NCI-H128 (cell line): ENCODE data around the gene PCDHAC1.
A peak's percentile ranks its signal among the peaks of the same experiment; 100 is the strongest.
"Not testable (repeated sequence)": the region's sequence is repeated elsewhere in the genome, so short reads cannot be mapped to it uniquely, and the experiment has no call there.

ENCODE experiments used
- DNase-seq: peaks from one replicate; lab custom pipeline; 2025; ENCODE audit not compliant: unreplicated experiment; lab: John Stamatoyannopoulos, UW

Gene PCDHAC1, protein sequence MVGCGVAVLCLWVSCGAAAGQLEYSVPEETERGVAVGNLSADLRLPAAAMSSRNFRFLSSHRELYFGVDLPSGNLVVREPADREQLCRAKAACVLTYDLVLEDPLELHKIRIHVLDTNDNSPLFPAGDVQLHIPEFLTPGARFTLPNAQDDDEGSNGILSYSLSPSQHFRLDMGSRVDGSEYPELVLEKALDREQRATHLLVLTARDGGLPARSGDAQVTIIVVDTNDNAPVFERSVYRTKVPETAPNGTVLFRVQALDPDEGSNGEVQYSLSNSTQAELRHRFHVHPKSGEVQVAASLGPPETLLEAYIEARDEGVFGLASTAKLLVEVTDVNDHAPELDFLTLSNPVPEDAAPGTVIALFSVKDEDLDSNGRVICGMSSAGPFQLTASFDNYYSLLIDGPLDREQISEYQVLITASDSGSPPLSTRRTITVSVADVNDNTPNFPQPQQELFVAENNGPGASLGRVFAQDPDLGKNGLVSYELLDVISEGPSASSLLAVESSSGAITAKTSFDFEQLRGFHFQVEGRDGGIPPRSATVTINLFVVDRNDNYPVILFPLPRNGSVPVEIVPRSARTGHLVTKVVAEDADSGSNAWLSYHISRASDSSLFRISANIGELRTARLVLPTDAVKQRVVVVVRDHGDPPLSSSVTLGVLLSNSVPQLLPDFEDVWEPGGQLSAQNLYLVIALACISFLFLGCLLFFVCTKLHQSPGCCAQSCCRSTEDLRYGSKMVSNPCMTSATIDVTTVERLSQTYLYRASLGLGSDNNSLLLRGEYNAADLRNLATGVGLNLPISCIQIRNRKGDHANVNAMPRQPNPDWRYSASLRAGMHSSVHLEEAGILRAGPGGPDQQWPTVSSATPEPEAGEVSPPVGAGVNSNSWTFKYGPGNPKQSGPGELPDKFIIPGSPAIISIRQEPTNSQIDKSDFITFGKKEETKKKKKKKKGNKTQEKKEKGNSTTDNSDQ

DNA sequence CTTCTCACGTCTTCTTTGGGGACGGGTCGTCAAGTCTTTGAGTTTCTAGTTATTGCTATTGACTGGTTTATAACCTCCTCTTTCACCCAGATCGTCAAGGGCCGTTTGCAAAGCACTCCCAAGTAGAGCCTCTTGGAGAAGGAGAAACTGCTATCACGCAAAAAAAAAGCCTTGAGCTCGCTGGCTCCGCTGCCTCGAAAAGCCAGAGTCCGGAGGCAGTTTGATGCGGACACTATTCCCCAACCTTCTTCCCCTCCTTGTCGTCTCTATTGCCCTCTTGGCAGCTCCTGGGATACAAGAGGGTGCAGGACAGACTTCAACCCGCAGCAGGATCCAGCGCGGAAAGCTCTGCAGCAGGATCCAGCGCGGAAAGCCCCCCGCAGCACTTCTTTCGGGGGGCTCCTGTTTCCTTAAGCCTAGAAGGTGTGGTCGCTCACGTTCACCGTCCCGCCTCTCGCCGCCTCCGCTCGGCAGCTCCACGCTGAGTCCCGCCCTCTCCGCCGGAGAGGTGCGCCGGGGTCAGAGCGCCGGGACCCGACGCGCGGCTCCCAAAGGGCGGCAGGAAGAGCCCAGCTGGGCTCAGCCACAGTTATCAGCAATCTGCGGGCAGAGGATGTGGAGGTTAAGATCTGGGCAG lies at the start of gene PCDHAC1:
Gene PCDHAC1, plus strand, starts transcription at position 494 of the 637 bp plus-strand sequence. CDS start 594 bp downstream, outside the sequence.
- no peak for DNase-seq

DNA sequence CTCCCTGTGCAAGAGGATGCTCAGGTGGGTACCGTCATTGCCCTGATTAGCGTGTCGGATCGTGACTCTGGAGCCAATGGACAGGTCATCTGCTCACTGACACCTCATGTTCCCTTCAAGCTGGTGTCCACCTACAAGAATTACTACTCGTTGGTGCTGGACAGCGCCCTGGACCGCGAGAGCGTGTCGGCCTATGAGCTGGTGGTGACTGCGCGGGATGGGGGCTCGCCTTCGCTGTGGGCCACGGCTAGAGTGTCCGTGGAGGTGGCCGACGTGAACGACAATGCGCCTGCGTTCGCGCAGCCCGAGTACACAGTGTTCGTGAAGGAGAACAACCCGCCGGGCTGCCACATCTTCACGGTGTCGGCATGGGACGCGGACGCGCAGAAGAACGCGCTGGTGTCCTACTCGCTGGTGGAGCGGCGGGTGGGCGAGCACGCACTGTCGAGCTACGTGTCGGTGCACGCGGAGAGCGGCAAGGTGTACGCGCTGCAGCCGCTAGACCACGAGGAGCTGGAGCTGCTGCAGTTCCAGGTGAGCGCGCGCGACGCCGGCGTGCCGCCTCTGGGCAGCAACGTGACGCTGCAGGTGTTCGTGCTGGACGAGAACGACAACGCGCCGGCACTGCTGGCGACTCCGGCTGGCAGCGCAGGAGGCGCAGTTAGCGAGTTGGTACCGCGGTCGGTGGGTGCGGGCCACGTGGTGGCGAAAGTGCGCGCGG lies 49.4 kb upstream of the PCDHAC1 start:
- DNase-seq = not testable (repeated sequence)

DNA sequence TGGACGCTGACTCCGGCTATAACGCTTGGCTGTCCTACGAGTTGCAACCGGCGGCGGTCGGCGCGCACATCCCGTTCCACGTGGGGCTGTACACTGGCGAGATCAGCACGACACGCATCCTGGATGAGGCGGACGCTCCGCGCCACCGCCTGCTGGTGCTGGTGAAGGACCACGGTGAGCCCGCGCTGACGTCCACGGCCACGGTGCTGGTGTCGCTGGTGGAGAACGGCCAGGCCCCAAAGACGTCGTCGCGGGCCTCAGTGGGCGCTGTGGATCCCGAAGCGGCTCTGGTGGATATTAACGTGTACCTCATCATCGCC lies 48.9 kb upstream of the PCDHAC1 start:
- DNase-seq = no peak

DNA sequence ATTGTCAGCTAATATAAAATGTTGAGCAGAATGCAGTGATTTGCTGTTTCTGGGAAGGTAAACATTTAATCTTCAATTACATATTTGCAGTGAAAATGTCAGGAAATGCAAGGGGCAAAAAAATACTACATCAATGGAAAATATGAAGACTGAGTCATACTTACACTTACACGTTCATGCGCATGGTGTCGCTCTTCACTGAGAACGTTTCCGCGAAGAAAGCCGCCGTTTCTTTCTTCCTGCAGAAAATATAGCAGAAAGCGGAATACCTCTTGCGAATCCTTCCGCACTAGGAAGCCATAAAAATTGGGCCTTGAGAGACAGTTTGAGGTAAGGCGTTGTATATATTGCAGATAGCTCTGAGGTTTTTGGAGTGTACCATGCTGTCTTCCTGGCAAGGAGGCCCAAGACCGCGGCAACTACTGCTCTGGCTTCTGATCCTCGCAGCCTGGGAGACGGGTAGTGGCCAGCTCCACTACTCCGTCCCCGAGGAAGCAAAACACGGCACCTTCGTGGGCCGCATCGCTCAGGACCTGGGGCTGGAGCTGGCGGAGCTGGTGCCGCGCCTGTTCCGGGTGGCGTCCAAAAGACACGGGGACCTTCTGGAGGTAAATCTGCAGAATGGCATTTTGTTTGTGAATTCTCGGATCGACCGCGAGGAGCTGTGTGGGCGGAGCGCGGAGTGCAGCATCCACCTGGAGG lies 44.1 kb upstream of the PCDHAC1 start, which contains the start of gene PCDHA13:
Gene PCDHA13, plus strand, starts transcription at position 236 of the 702 bp plus-strand sequence. Its CDS starts 145 bp downstream, at position 381.
- no peak for DNase-seq

DNA sequence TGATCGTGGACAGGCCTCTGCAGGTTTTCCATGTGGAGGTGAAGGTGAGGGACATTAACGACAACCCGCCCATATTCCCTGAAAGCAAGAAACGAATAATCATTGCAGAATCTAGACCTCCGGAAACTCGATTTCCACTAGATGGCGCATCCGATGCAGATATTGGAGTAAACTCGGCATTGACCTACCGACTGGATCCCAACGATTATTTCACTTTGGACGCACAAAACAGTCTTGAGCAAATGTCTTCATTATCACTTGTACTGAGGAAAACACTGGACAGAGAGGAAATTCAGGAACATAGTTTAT lies 43.6 kb upstream of the PCDHAC1 start:
- DNase-seq = no peak

DNA sequence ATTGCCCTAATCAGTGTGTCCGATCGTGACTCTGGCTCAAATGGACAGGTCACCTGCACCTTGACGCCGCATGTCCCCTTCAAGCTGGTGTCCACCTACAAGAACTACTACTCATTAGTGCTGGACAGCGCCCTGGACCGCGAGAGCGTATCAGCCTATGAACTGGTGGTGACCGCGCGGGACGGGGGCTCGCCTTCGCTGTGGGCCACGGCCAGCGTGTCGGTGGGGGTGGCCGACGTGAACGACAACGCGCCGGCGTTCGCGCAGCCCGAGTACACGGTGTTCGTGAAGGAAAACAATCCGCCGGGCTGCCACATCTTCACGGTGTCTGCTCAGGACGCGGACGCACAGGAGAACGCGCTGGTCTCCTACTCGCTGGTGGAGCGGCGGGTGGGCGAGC lies 42.7 kb upstream of the PCDHAC1 start:
- no peak for DNase-seq

DNA sequence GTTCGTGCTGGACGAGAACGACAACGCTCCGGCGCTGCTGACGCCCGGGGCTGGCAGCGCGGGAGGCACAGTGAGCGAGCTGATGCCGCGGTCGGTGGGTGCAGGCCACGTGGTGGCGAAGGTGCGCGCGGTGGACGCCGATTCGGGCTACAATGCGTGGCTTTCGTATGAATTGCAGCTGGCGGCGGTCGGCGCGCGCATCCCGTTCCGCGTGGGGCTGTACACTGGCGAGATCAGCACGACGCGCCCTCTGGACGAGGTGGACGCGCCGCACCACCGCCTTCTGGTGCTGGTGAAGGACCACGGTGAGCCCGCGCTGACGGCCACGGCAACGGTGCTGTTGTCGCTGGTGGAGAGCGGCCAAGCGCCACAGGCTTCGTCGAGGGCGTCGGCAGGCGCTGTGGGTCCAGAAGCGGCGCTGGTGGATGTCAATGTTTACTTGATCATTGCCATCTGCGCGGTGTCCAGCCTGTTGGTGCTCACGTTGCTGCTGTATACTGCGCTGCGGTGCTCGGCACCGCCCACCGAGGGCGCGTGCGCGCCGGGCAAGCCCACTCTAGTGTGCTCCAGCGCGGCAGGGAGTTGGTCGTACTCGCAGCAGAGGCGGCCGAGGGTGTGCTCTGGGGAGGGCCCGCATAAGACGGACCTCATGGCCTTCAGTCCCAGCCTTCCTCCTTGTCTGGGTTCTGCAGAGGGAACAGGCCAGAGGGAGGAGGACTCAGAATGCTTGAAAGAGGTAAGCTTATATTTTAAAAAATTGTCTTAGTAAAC lies 42.0 kb upstream of the PCDHAC1 start:
- no peak for DNase-seq

DNA sequence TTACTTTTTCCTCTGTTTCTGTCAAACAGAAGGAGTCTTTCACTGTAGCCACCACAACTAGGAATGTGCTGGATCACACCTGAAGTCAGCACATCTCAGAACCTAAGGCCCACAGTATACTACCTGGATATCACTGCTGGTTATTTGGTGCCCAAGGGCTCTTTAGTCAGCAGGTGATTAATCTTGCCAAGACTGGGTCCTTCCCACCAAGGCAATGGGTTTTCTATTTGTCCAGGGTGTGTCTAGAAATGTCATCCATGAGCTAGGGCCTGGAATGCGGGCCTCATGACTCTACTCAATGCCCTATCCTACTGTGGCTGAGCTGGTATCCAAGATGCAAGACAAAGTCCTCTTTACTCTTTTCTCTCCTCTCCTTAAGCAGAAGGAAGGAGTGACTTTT lies 9.8 kb upstream of the PCDHAC1 start:
- DNase-seq = no peak

DNA sequence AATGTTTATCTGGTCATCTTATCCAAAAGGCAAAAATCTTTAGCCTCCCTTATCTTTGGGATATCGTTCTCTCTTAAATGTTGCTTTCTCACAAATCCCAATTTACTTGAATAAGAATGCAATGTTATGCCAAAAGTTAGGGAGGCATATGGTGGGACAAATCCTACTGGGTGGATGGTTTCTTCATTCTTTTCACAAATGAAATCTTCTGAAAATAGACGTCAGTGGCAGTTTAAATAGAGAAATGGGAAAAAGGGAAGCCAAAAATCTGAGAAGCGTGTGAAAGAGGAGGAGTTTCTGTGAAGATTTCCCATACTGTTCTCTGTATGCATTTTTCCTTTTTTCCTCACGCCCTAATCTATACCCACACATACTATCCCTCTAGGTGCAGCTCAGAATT lies 2.5 kb upstream of the PCDHAC1 start:
- no peak for DNase-seq

DNA sequence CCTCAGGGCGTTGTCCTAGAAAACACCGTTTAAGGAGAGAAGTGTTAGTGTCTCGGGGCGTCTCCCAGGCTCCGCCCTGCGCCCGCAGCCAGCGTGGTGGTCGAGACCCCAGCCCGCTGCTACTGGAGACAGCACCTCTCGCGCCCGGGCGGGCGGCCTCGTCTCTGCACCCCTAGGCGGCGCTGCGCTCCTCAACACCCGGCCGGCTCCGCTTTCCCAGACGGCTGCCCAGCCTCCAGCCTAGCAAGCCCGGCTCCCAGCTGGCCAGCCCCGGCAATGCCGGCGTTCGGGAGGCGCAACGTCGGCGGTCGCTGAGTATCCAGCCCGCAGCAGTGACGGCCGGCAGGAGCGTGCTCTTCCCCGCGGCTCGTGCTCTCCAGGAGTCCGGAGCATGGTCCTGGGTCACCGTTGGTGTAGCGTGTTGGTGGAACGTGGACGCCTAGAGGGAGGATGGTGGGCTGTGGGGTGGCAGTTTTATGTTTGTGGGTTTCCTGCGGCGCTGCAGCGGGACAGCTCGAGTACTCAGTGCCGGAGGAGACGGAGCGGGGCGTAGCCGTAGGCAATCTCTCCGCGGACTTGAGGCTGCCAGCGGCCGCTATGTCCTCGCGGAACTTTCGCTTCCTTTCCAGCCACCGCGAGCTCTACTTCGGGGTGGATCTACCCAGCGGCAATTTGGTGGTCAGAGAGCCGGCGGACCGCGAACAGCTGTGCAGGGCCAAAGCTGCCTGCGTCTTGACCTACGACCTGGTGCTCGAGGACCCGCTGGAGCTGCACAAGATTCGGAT lies 536 bp downstream of the PCDHAC1 start:
- DNase-seq = peak; percentile 71

DNA sequence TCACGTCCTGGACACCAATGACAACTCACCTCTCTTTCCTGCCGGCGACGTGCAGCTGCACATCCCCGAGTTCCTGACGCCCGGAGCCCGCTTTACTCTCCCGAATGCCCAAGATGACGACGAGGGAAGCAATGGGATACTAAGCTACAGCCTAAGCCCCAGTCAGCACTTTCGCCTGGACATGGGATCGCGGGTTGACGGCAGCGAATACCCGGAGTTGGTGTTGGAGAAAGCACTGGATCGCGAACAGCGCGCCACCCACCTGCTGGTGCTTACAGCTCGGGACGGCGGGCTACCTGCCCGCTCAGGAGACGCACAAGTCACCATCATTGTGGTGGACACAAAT lies 1.1 kb downstream of the PCDHAC1 start:
- no peak for DNase-seq

DNA sequence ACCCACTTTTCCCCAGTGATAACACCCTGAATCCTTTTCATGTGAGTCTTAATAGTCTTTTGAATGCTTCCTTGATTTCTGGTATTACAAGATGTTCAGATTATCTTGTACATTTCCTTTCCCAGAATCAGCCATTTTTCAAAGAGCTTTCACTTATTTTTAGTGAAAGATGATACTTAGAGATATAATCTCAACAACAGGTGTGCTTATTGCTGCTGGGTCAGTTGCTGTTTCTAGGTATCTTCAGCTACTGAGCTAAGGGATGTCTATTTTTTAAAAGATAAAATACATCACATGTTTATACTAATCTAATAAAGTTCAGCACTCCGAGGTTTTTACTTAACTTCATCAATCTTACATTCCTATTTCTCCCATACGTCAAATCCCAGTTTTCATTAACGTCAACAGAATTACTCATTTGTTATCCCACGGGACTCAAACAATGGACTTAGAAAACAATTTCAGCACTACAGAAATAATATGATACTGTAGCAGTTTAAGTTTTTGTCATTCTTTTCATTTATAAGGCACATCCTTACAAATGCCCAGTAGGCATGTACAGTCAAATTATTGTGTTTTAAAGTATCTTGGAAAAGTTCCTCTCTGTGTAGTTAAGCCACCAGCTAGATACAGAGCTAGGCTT lies 9.0 kb downstream of the PCDHAC1 start:
- no peak for DNase-seq

DNA sequence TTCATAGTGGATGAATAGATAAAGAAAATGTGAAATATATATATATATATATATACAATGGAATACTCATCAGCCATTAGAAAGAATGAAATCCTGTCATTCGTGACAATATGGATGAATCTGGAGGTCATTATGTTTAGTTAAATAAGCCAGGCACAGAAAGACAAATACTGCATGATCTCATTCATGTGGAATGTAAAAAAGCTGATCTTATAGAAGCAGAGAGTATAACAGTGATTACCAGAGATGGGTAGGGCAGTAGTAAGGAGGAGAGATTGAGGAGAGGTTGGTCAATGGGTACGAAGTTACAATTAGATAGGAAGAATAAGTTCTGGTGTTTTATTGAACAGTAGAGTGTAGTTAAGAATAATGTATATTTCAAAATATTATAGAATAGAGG lies 20.5 kb downstream of the PCDHAC1 start:
- no peak for DNase-seq

DNA sequence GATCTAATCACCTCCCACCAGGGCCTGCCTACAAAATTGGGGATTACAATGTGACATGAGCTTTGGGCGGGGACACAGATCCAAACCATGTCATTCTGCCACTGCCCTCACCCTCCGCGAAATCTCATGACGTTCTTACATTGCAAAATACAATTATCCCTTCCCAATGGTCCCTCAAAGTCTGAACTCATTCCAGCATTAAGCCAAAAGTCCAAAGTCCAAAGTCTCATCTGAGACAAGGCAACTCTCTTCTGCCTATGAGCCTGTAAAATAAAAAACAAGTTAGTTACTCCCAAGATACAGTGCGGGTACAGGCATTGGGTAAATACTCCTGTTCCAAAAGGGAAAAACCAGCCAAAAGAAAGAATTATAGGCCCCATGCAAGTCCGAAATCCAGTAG lies 25.5 kb downstream of the PCDHAC1 start:
- no peak for DNase-seq

DNA sequence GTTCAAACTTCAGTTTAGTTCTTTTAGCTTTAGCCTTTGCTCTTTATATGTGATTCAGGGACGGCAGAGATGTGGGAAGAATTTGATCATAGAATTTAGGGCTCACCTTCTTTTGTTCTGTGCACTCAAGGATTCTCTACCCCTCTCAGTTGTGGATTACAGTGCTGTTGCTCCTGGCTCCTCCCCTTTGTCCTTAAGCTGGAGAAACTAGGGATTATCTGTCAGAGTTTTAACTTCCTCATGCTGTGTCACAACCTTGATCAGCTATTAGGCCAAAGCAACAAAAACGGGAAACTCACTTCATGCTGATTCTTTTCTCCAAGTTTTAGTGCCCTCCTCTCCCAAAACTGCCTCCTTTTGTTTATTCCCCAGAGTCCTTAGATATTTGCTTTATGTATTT lies 27.1 kb downstream of the PCDHAC1 start:
- no peak for DNase-seq

DNA sequence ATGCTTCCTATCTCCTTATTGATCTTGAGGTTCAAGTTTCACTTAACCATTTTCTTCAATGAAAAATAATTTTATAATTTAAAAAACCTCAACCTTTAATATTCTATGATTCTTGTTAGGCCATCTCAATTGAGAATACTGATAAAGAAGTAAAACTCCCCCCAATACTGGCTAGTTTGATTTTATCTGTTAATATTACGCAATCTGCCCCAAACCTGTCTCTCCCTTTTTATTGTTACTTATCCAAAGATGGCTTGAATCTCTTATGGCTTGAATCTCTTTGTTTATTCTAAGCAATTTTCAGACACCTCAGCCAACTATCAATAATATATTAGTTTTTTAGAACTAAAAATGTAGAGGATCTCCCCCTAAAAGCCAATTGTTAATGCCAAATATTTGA lies 36.1 kb downstream of the PCDHAC1 start:
- no peak for DNase-seq

DNA sequence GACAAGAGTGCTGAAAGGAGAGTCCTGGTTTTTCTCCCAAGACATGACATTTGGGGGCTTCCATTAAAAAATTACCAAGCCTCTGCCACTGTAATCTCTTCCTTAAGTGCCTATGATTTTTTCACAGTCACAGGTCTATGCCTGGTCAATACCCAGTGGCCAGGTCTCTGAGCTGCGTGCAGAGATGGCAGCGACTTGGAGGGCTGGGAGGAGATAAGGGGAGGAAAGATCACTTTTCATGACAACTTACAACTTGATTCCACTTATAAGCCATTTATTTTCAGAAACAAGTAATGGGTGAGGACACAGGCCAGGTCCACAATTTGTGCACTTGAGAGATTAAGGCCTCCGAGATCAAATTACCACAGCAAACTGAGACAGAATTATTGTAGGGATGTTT lies 38.3 kb downstream of the PCDHAC1 start:
- DNase-seq = no peak

DNA sequence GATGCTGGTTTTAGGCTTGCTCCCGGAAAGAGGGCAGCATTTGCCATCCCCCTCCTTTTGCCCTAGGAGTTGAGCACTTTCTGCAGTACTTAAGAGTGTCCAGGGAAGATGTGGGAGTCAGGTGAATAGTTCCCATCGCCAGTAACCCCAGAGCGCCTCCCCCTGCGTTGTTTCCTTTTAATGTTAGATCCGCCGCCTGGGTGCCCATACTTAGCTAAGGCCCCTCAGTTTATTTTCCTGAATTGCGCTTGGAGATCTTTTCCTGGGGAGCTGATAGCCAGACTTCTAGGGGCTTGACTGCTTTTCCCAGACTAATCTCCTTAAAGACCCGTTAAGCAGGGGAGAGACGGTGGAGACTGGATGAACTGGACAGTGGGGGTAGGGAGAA lies 39.8 kb downstream of the PCDHAC1 start:
- DNase-seq = no peak
